Osteocyte (in vitro differentiated cells): Measurements from ENCODE around the gene CARD8. TPM values are rescaled to one million over a fixed set of nuclear protein-coding genes. Genes with fewer than 3 reads are reported as not detected.

Source experiments
- total RNA-seq: library from RNA; stranded (reverse); gene quantifications from 2 replicates; pipeline ENCODE4 v1.2.1, GENCODE V29; 2021

CARD8 gene
- total RNA-seq, 1 donor from 2014 or later, result 36.4 TPM

Other genes starting within 250 kb of the CARD8 start
- gene CABP5, start 211.8 kb downstream of the CARD8 start, total RNA-seq, result not detected in 2 replicates
- gene PLA2G4C, start 145.1 kb downstream of the CARD8 start, total RNA-seq, result 4.8 and 5.5 TPM in 2 replicates
- 19.0 and 23.0 TPM in 2 replicates for gene LIG1, start 85.6 kb downstream of the CARD8 start, total RNA-seq
- gene ZSWIM9, start 85.2 kb downstream of the CARD8 start, total RNA-seq, result 5.7 and 6.6 TPM in 2 replicates
- 0.97 and 0.99 TPM in 2 replicates for gene ZNF114, start 14.2 kb upstream of the CARD8 start, total RNA-seq
- gene EMP3, start 69.6 kb upstream of the CARD8 start, total RNA-seq, result 201 and 212 TPM in 2 replicates
- 9.1 and 12.3 TPM in 2 replicates for gene TMEM143, start 108.0 kb upstream of the CARD8 start, total RNA-seq
- not detected in 2 replicates for gene SYNGR4, start 108.5 kb upstream of the CARD8 start, total RNA-seq
- gene KDELR1, start 135.6 kb upstream of the CARD8 start, total RNA-seq, result 267 and 275 TPM in 2 replicates
- gene GRIN2D, start 137.8 kb upstream of the CARD8 start, total RNA-seq, result 0.68 and 1.2 TPM in 2 replicates
- 36.2 and 38.4 TPM in 2 replicates for gene GRWD1, start 190.1 kb upstream of the CARD8 start, total RNA-seq
- gene KCNJ14, start 199.7 kb upstream of the CARD8 start, total RNA-seq, result 0.86 and 1.6 TPM in 2 replicates
- 92.1 and 107 TPM in 2 replicates for gene CYTH2, start 213.5 kb upstream of the CARD8 start, total RNA-seq